Astrocyte (in vitro differentiated cells and primary cell): ENCODE measurements around the gene DENND4C.

Source experiments
- EZH2 ChIP-seq: IDR thresholded peaks from 2 replicates; pipeline ENCODE4 v1.6.1; 2012; ENCODE audit warnings: mild to moderate bottlenecking, low read length, inconsistent platforms; ENCODE audit not compliant: insufficient read depth
- TF ChIP-seq, protein P1 (sequence below): IDR thresholded peaks from 2 replicates; pipeline ENCODE4 v1.5.1; 2011; ENCODE audit warnings: low read depth, mild to moderate bottlenecking, inconsistent platforms, low read length, moderate library complexity; ENCODE audit not compliant: insufficient read depth

DNA sequence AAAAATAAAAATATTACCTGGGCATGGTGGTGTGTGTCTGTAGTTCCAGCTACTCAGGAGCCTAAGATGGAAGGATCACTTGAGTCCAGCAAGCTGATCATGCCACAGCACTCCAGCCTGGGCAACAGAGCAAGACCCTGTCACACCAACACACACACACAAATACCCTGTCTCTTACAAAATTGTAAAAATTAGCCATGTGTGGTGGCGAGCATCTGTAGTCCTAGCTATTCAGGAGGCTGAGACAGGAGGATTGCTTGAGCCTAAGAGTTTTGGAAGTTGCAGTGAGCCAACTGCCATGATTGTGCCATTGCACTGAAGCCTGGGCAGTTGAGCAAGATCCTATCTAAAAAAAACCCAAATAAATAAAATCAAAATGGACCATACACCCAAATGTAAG is 32.1 kb upstream of the DENND4C start:
- TF ChIP-seq, protein P1, sequence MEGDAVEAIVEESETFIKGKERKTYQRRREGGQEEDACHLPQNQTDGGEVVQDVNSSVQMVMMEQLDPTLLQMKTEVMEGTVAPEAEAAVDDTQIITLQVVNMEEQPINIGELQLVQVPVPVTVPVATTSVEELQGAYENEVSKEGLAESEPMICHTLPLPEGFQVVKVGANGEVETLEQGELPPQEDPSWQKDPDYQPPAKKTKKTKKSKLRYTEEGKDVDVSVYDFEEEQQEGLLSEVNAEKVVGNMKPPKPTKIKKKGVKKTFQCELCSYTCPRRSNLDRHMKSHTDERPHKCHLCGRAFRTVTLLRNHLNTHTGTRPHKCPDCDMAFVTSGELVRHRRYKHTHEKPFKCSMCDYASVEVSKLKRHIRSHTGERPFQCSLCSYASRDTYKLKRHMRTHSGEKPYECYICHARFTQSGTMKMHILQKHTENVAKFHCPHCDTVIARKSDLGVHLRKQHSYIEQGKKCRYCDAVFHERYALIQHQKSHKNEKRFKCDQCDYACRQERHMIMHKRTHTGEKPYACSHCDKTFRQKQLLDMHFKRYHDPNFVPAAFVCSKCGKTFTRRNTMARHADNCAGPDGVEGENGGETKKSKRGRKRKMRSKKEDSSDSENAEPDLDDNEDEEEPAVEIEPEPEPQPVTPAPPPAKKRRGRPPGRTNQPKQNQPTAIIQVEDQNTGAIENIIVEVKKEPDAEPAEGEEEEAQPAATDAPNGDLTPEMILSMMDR, result no peak
- no peak for TF ChIP-seq EZH2
